GM12878 (cell line): ENCODE data around the gene POU2AF1. TPM values are rescaled to one million over a fixed set of nuclear protein-coding genes. Genes with fewer than 3 reads are reported as not detected.

Experiments used
- ATAC-seq: fragments of 200-7000 bp; cut with Tn5 transposase; 3 replicates; pipeline ENCODE4 v1.9.1; 2020; ENCODE audit warnings: mild to moderate bottlenecking, moderate library complexity
- BruUV-seq: library from RNA; stranded (reverse); fragments of 400-500 nt; replicated peaks from 2 replicates; lab custom pipeline; 2021; lab: Mats Ljungman, UMichigan
- CTCF ChIA-PET: fragments of 300-600 bp; sonication (Branson Sonifier 250); formaldehyde crosslinking; extraction: SDS; loops from one replicate; lab custom pipeline; 2021; ENCODE audit warnings: inconsistent platforms; lab: Yijun Ruan, JAX
- POLR2A ChIA-PET: fragments of 350-600 bp; formaldehyde crosslinking; extraction: SDS; loops from one replicate; lab custom pipeline; 2021; ENCODE audit warnings: inconsistent platforms; lab: Charles Lee
- RAD21 ChIA-PET: fragments of 300-600 bp; sonication (Branson Sonifier 250); formaldehyde crosslinking; loops from one replicate; lab custom pipeline; 2023; ENCODE audit warnings: antibody characterized with exemption; ENCODE audit not compliant: unreplicated experiment; lab: Charles Lee
- SMC1A ChIA-PET: fragments of 300-600 bp; sonication (Branson Sonifier 250); formaldehyde crosslinking; loops from one replicate; lab custom pipeline; 2023; ENCODE audit not compliant: unreplicated experiment, uncharacterized antibody; lab: Charles Lee
- DNase-seq: peaks from one replicate; pipeline ENCODE4 v3.0.0-alpha.2; 2011; ENCODE audit warnings: low read depth, low spot score
- FAIRE-seq: peaks from 3 replicates; lab custom pipeline; 2011; peaks lifted over from hg19 to GRCh38; lab: Jason Lieb, UNC
- H2AFZ ChIP-seq: 2 replicates; pipeline ENCODE4 v1.6.0; 2011; ENCODE audit warnings: low read depth, low read length, control low read depth; ENCODE audit not compliant: control insufficient read depth
- H3K27ac ChIP-seq: 2 replicates; pipeline ENCODE4 v1.5.1; 2011; ENCODE audit warnings: control low read depth; ENCODE audit not compliant: control insufficient read depth, insufficient read depth
- H3K27me3 ChIP-seq, 2 experiments: replicated peaks in 1 of 2; 2 replicates each; pipeline versions ENCODE4 v1.6.0 to v1.6.1; 2011; ENCODE audit warnings: low read length in 1 of 2; ENCODE audit not compliant: control insufficient read depth in 2 of 2, insufficient read depth in 2 of 2
- H3K36me3 ChIP-seq, 2 experiments: 2 replicates each; pipeline ENCODE4 v1.5.1; 2011; ENCODE audit warnings: low read length in 1 of 2; ENCODE audit not compliant: control insufficient read depth in 2 of 2, insufficient read depth in 2 of 2
- H3K4me1 ChIP-seq: 2 replicates; pipeline ENCODE4 v1.6.1; 2011; ENCODE audit warnings: mild to moderate bottlenecking, low read length, moderate library complexity, mixed read lengths; ENCODE audit not compliant: control insufficient read depth, insufficient read depth
- H3K4me2 ChIP-seq: 2 replicates; pipeline ENCODE4 v1.6.0; 2011; ENCODE audit warnings: control low read depth; ENCODE audit not compliant: control insufficient read depth, insufficient read depth
- H3K4me3 ChIP-seq: fragments of 200-600 bp; sonication (generic); 2 replicates; pipeline ENCODE4 v1.5.1; 2016
- H3K79me2 ChIP-seq: 2 replicates; pipeline ENCODE4 v1.6.0; 2011; ENCODE audit warnings: low read length; ENCODE audit not compliant: control insufficient read depth, insufficient read depth
- H3K9ac ChIP-seq: 2 replicates; pipeline ENCODE4 v1.8.0; 2011; ENCODE audit warnings: low read length, control low read depth, mixed read lengths; ENCODE audit not compliant: control insufficient read depth, insufficient read depth
- H3K9me3 ChIP-seq: replicated peaks from 3 replicates; pipeline ENCODE4 v1.5.1; 2011; ENCODE audit warnings: mild to moderate bottlenecking, low read length; ENCODE audit not compliant: control insufficient read depth, insufficient read depth
- H4K20me1 ChIP-seq: 2 replicates; pipeline ENCODE4 v1.6.0; 2011; ENCODE audit not compliant: control insufficient read depth, insufficient read depth
- CBFB ChIP-seq: IDR thresholded peaks from 2 replicates; pipeline ENCODE4 v1.6.1; 2016; ENCODE audit warnings: antibody characterized with exemption, low read depth
- CBX3 ChIP-seq: fragments of 200-600 bp; sonication (generic); IDR thresholded peaks from 2 replicates; pipeline ENCODE4 v1.6.1; 2016; ENCODE audit warnings: low read depth, borderline replicate concordance
- EP300 ChIP-seq, 2 experiments: fragments of 150-350 bp in 1 of 2; IDR thresholded peaks; 2 replicates each; pipeline ENCODE4 v1.6.1; 2011 to 2012; ENCODE audit warnings: low read depth in 2 of 2, low read length in 2 of 2, borderline replicate concordance in 1 of 2, improper control_type of control experiment in 1 of 2, inconsistent platforms in 1 of 2; ENCODE audit not compliant: control insufficient read depth in 1 of 2
- IKZF1 ChIP-seq: fragments of 450-650 bp; conservative IDR thresholded peaks from 2 replicates; pipeline ENCODE4 v1.6.1; 2017; ENCODE audit warnings: antibody characterized with exemption, mild to moderate bottlenecking
- NRF1 ChIP-seq: conservative IDR thresholded peaks from 2 replicates; pipeline ENCODE4 v1.6.1; 2011; ENCODE audit warnings: mild to moderate bottlenecking, low read depth, low read length, improper control_type of control experiment
- POLR2A ChIP-seq: IDR thresholded peaks from 2 replicates; pipeline ENCODE4 v1.6.1; 2011; ENCODE audit warnings: low read depth, mild to moderate bottlenecking, low read length
- POLR2AphosphoS5 ChIP-seq: IDR thresholded peaks from 2 replicates; pipeline ENCODE4 v1.6.1; 2011; ENCODE audit warnings: mild to moderate bottlenecking, low read length, inconsistent platforms
- POU2F2 ChIP-seq: IDR thresholded peaks from 3 replicates; pipeline ENCODE4 v1.6.1; 2011; ENCODE audit warnings: low read depth, mild to moderate bottlenecking, low read length, borderline replicate concordance
- RUNX3 ChIP-seq: IDR thresholded peaks from 2 replicates; pipeline ENCODE4 v1.6.1; 2012; ENCODE audit warnings: low read length, inconsistent platforms
- TAF1 ChIP-seq: IDR thresholded peaks from 2 replicates; pipeline ENCODE4 v1.6.1; 2011; ENCODE audit warnings: mild to moderate bottlenecking, low read depth, low read length, borderline replicate concordance
- ZSCAN29 ChIP-seq: fragments of 450-650 bp; IDR thresholded peaks from 2 replicates; pipeline ENCODE4 v1.6.1; 2017; ENCODE audit warnings: mild to moderate bottlenecking, moderate library complexity
- WGBS: methylation state at CpG from one replicate; pipeline ENCODE4 v1.1.6; 2016; ENCODE audit warnings: low lambda C conversion rate; ENCODE audit not compliant: insufficient replicate concordance, insufficient coverage; ENCODE audit errors: missing lambda C conversion rate; 5-methylcytosine and 5-hydroxymethylcytosine counted together
- in situ Hi-C: fragments of 300-500 bp; cut with MboI; formaldehyde crosslinking; loops from 9 replicates; pipeline ENCODE4 v1.14.3; 2018; ENCODE audit warnings: mixed read lengths
- intact Hi-C: fragments of 100-400 bp; cut with micrococcal nuclease; formaldehyde crosslinking; loops from one replicate; pipeline ENCODE4 v1.14.2; 2022; ENCODE audit not compliant: unreplicated experiment
- polyA plus RNA-seq, 11 experiments: library from polyadenylated mRNA; depleted of rRNA in 4 of 11; unstranded in 6 of 11; stranded (reverse) in 5 of 11; fragments of >200 nt; fragmentation: Nextera tagmentation in 4 of 11; fragmentation: Illumina TruSeq in 1 of 11; extraction: Ambion mirVana in 4 of 11; extraction: Trizol in 1 of 11; gene quantifications; 1 replicate in 1 of 11; 2 replicates in 10 of 11; pipeline versions ENCODE4 v1.2.1 to v1.2.3, GENCODE V29; 2011 to 2016; ENCODE audit warnings: inconsistent platforms in 2 of 11, missing spikeins in 2 of 11, low read depth in 1 of 11
- total RNA-seq, 4 experiments: library from RNA; depleted of rRNA in 3 of 4; stranded (reverse); fragments of >200 nt in 3 of 4; fragmentation: Illumina TruSeq in 1 of 4; extraction: Trizol in 1 of 4; gene quantifications; 2 replicates each; pipeline versions ENCODE4 v1.2.1 to v1.2.3, GENCODE V29; 2013 to 2021

The POU2AF1 gene
- total and polyA plus RNA-seq, 10 of the 15 experiments (the other 5 are each of a cell fraction or from before 2014, with no cell fraction given): 13.1 to 169 (median 75.5) TPM

- intact Hi-C loops: no loop called here
- no TSS peak for BruUV-seq
- DNase-seq (no peak), ATAC-seq (no peak), FAIRE-seq (no peak)
- in situ Hi-C loops: loop anchor here (10.0 kb wide), 1 partner anchor 1416 kb away; no protein-coding TSS in a partner anchor
- Histone ChIP-seq H3K27me3 (no peaks in the 10 kb centered on the region), H3K9ac (peak overlapping the region; percentile 36), H3K79me2 (peaks cover 96% of the 10 kb centered on the region), H2AFZ (no peak overlapping the region), H3K36me3 (peaks cover 0 to 28% of the 10 kb centered on the region in 2 experiments), H3K4me1 (peaks cover 71% of the 10 kb centered on the region), H3K4me2 (peak overlapping the region; percentile 92), H3K4me3 (peak overlapping the region; percentile 67), H3K9me3 (no peaks in the 10 kb centered on the region), H3K27ac (peak overlapping the region; percentile 97), H4K20me1 (no peaks in the 10 kb centered on the region)
- 47% methylated on average over 3 of the region's 3 CpGs for WGBS
- ChIA-PET POLR2A (interaction anchor here (0.8 to 19.8 kb wide), 6 partner anchors 8 to 53 kb away, joined by 3 to 415 read pairs (median 8); partner anchors contain the start of gene POU2AF1), RAD21 (interaction anchor here (1.1 to 22.2 kb wide), 5 partner anchors 8 to 45 kb away, joined by 3 to 657 read pairs (median 4); partner anchors contain the start of gene POU2AF1), SMC1A (interaction anchor here (1.1 to 32.6 kb wide), 5 partner anchors 8 to 47 kb away, joined by 3 to 972 read pairs (median 11); partner anchors contain the start of gene POU2AF1), CTCF (interaction anchor here (0.8 to 13.1 kb wide), 4 partner anchors 11 to 59 kb away, joined by 3 to 213 read pairs (median 16); no protein-coding TSS in a partner anchor)
- TF ChIP-seq CBX3 (no peak), IKZF1 (no peak), POU2F2 (0 out of 3 replicates have a peak, but pooled peaks have one; percentile 10), NRF1 (no peak), RUNX3 (0 out of 2 replicates have a peak, but pooled peaks have one; percentile 2), ZSCAN29 (no peak), POLR2A (0 out of 2 replicates have a peak, but pooled peaks have one; percentile 29), EP300 (IDR thresholded peaks at IDR 0.05; ENCODE audit: borderline replicate concordance in 1 of 2, control insufficient read depth in 1 of 2, low read depth in 2 of 2, low read length in 2 of 2) (no peak), POLR2AphosphoS5 (peak; percentile 16), TAF1 (no peak), CBFB (no peak)
These were observed 8.7 kb downstream of the POU2AF1 start for GRCh38 chr11:111370270-111370901.
